Head of caudate nucleus (tissue), 42 donors: ENCODE measurements around the gene AVPI1.
A peak's percentile ranks its signal among the peaks of the same experiment; 100 is the strongest.
"Not testable (repeated sequence)": the region's sequence is repeated elsewhere in the genome, so short reads cannot be mapped to it uniquely, and the experiment has no call there.

Experiments
- DNase-seq, 42 donors: peaks; one replicate each; pipeline versions ENCODE4 v3.0.0 to v3.0.0-alpha.2; 2020 to 2021; ENCODE audit warnings: mixed read lengths in 7 of 42
- intact Hi-C: fragments of 100-400 bp; cut with DNase I; formaldehyde crosslinking; loops from one replicate; pipeline ENCODE4 v1.15.0; 2022

AVPI1 gene

GRCh38 chr10:97687785-97688781 lies 1.0 kb upstream of the AVPI1 start:
- no peak for DNase-seq
- intact Hi-C loops = loop anchor here (10.0 kb wide), 1 partner anchor 47 kb away; the partner anchor contains the start of gene ZFYVE27

- no peak for DNase-seq
- intact Hi-C loops = loop anchor here (10.0 kb wide), 1 partner anchor 48 kb away; the partner anchor contains the start of gene ZFYVE27
These were observed 610 bp downstream of the AVPI1 start for GRCh38 chr10:97686301-97686961.

- intact Hi-C loops = loop anchor here (10.0 kb wide), 1 partner anchor 49 kb away; the partner anchor contains the start of gene ZFYVE27
- DNase-seq = peak in 1 of 42 donors; percentile 20
These were observed 1.6 kb downstream of the AVPI1 start for GRCh38 chr10:97685395-97685958.

- intact Hi-C loops = loop anchor here (10.0 kb wide), 1 partner anchor 50 kb away; the partner anchor contains the start of gene ZFYVE27
- DNase-seq = no peak
These were observed 2.1 kb downstream of the AVPI1 start for GRCh38 chr10:97684866-97685394.

- not testable (repeated sequence) for DNase-seq
- intact Hi-C loops = loop anchor here (10.0 kb wide), 1 partner anchor 50 kb away; the partner anchor contains the start of gene ZFYVE27
These were observed 2.7 kb downstream of the AVPI1 start for GRCh38 chr10:97684368-97684713.

- intact Hi-C loops = loop anchor here (10.0 kb wide), 1 partner anchor 51 kb away; the partner anchor contains the start of gene ZFYVE27
- DNase-seq = peak in 2 of 42 donors; percentile 17 to 28
These were observed 3.3 kb downstream of the AVPI1 start for GRCh38 chr10:97683556-97684367.

- intact Hi-C loops = loop anchor here (10.0 kb wide), 1 partner anchor 53 kb away; the partner anchor contains the start of gene ZFYVE27
- no peak for DNase-seq
These were observed 5.0 kb downstream of the AVPI1 start for GRCh38 chr10:97682042-97682441.

- intact Hi-C loops = no loop called here
- no peak for DNase-seq
These were observed 7.4 kb downstream of the AVPI1 start for GRCh38 chr10:97679594-97679993.

GRCh38 chr10:97676770-97677581 lies 10.1 kb downstream of the AVPI1 start:
- DNase-seq = peak in 30 of 42 donors; percentile 21 to 80 (median 52)
- intact Hi-C loops = no loop called here

- intact Hi-C loops = no loop called here
- DNase-seq = no peak
These were observed 11.8 kb downstream of the AVPI1 start for GRCh38 chr10:97675222-97675621.

- intact Hi-C loops = no loop called here
- DNase-seq = peak in 41 of 42 donors; percentile 35 to 93 (median 72)
These were observed 13.1 kb downstream of the AVPI1 start for GRCh38 chr10:97673736-97674525.

GRCh38 chr10:97669571-97669970 lies 17.5 kb downstream of the AVPI1 start:
- intact Hi-C loops = no loop called here
- no peak for DNase-seq

- DNase-seq = no peak
These were observed 19.6 kb downstream of the AVPI1 start for GRCh38 chr10:97667463-97667862.

GRCh38 chr10:97666992-97667391 lies 20.0 kb downstream of the AVPI1 start:
- intact Hi-C loops = no loop called here
- no peak for DNase-seq

More at GRCh38 chr10:97667463-97667862, 19.6 kb downstream of the AVPI1 start:
- intact Hi-C loops = no loop called here

- no peak for DNase-seq
- intact Hi-C loops = no loop called here
These were observed 22.7 kb downstream of the AVPI1 start for GRCh38 chr10:97664282-97664850.

GRCh38 chr10:97659589-97659988 lies 27.5 kb downstream of the AVPI1 start:
- intact Hi-C loops = no loop called here
- DNase-seq = no peak
